GM20000 (cell line): ENCODE measurements around the gene ETV1.

Source experiments
- DNase-seq: peaks from one replicate; pipeline ENCODE4 v3.0.0; 2012; ENCODE audit warnings: low spot score
- CTCF ChIP-seq: IDR thresholded peaks from 2 replicates; pipeline ENCODE4 v1.5.1; 2012; ENCODE audit warnings: mild to moderate bottlenecking, control low read depth; ENCODE audit errors: extremely low read depth, missing control alignments

ETV1 gene

GRCh38 chr7:13979671-13980435 is 9.6 kb downstream of the ETV1 start:
- TF ChIP-seq CTCF, result no peak
- DNase-seq, result no peak

GRCh38 chr7:13976594-13976993 is 12.9 kb downstream of the ETV1 start:
- TF ChIP-seq CTCF, result no peak
- no peak for DNase-seq

DNA sequence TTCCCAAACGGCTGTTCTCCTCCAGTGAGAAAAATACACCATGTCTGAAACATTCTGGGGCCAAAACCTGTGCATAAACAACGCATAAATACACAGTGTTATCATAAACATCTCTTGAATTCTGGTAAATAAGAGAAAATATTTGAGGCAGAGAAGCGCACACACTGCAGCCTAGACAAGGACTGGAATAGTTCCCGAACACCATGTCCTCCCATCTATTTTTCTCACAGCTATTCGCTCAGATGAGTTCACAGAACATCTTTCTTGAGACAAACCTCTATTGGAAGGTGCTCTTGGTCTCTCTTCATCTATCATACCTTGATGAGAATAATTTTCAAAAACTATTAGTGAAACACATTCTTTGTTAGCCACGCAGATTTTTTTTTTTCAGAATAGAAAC is 24.4 kb downstream of the ETV1 start:
- no peak for TF ChIP-seq CTCF
- no peak for DNase-seq

- no peak for DNase-seq
- TF ChIP-seq CTCF, result no peak
Observed at GRCh38 chr7:13963925-13964324, 25.5 kb downstream of the ETV1 start.

GRCh38 chr7:13955494-13955893 is 34.0 kb downstream of the ETV1 start:
- TF ChIP-seq CTCF, result no peak

GRCh38 chr7:13953368-13953767 is 36.1 kb downstream of the ETV1 start:
- no peak for TF ChIP-seq CTCF
- DNase-seq, result no peak

More at GRCh38 chr7:13955494-13955893, 34.0 kb downstream of the ETV1 start:
- no peak for DNase-seq

DNA sequence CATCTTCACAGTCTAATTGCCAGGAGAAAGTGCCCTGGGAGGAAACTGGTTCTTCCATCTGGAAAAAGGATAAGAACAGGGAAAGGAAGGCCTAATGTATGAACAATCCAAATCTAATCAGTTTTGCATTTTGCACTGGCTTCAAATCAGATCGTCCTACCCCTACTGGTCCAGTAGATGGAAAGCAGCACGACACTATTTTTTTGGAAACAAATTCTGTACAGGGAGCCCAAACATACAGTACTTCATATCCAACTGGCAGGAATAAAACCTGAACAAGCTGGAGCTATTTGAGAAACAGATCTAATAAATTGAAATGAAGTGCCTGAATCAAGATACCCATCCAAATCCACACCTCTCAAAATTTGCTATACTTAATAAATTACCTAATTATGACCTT is 36.5 kb downstream of the ETV1 start:
- no peak for TF ChIP-seq CTCF
- no peak for DNase-seq
